T-helper 2 cell treated with Interferon-gamma antibody and Interleukin-4, amounts not matched to agents 5 μg/mL and 100 μg/mL, for 36 hours (primary cell): ENCODE results near the gene RPS2.

ENCODE experiments used
- DNase-seq: peaks from one replicate; pipeline ENCODE4 v3.0.0; 2021; ENCODE audit warnings: low spot score
- H3K27ac Mint-ChIP-seq: one replicate; pipeline ENCODE4 v1.8.0; 2021; ENCODE audit warnings: mild to moderate bottlenecking, mixed read lengths
- H3K27me3 Mint-ChIP-seq: one replicate; pipeline ENCODE4 v1.8.0; 2021; ENCODE audit warnings: low read depth, mixed read lengths
- H3K36me3 Mint-ChIP-seq: one replicate; pipeline ENCODE4 v1.8.0; 2021; ENCODE audit warnings: low read depth, mixed read lengths
- H3K4me1 Mint-ChIP-seq: one replicate; pipeline ENCODE4 v1.8.0; 2021; ENCODE audit warnings: low read depth, mixed read lengths
- H3K4me3 Mint-ChIP-seq: one replicate; pipeline ENCODE4 v1.8.0; 2022; ENCODE audit warnings: mild to moderate bottlenecking, moderate library complexity, mixed read lengths
- H3K9me3 Mint-ChIP-seq: one replicate; pipeline ENCODE4 v1.8.0; 2021; ENCODE audit warnings: mixed read lengths

RPS2 gene

GRCh38 chr16:1991588-1991947, 26.9 kb upstream of the RPS2 start:
- Mint-ChIP-seq H3K9me3 (no peaks in the 10 kb centered on the region), H3K36me3 (peaks cover 7% of the 10 kb centered on the region), H3K4me3 (peak overlapping the region; percentile 76), H3K4me1 (peaks cover 9% of the 10 kb centered on the region), H3K27me3 (peaks cover 11% of the 10 kb centered on the region), H3K27ac (peak overlapping the region; percentile 69)
- no peak for DNase-seq

- Mint-ChIP-seq H3K27me3 (peaks cover 11% of the 10 kb centered on the region), H3K4me1 (peaks cover 9% of the 10 kb centered on the region), H3K9me3 (no peaks in the 10 kb centered on the region), H3K36me3 (peaks cover 9% of the 10 kb centered on the region), H3K4me3 (peak overlapping the region; percentile 76), H3K27ac (peak overlapping the region; percentile 69)
- peak; percentile 60 for DNase-seq
Measured at GRCh38 chr16:1991135-1991551, 26.5 kb upstream of the RPS2 start.

GRCh38 chr16:1990351-1991134, 25.9 kb upstream of the RPS2 start:
- peaks cover 9% of the 10 kb centered on the region for H3K4me1 Mint-ChIP-seq
- H3K36me3 Mint-ChIP-seq = peaks cover 9% of the 10 kb centered on the region
- H3K27me3 Mint-ChIP-seq = peaks cover 11% of the 10 kb centered on the region
- peak; percentile 63 for DNase-seq
- H3K4me3 Mint-ChIP-seq = peak overlapping the region; percentile 76
- H3K27ac Mint-ChIP-seq = peak overlapping the region; percentile 69
- no peaks in the 10 kb centered on the region for H3K9me3 Mint-ChIP-seq

- H3K4me3 Mint-ChIP-seq = no peak overlapping the region
- H3K9me3 Mint-ChIP-seq = no peaks in the 10 kb centered on the region
- peaks cover 14% of the 10 kb centered on the region for H3K4me1 Mint-ChIP-seq
- DNase-seq = no peak
- peaks cover 11% of the 10 kb centered on the region for H3K27me3 Mint-ChIP-seq
- H3K27ac Mint-ChIP-seq = no peak overlapping the region
- H3K36me3 Mint-ChIP-seq = peaks cover 7% of the 10 kb centered on the region
Measured at GRCh38 chr16:1990101-1990350, 25.4 kb upstream of the RPS2 start.

GRCh38 chr16:1989209-1990100, 24.8 kb upstream of the RPS2 start, which contains the start of gene SYNGR3:
Gene SYNGR3, plus strand, starts transcription at chr16:1989970. Its CDS starts 133 bp downstream, at chr16:1990103.
- peaks cover 18% of the 10 kb centered on the region for H3K4me1 Mint-ChIP-seq
- peaks cover 10% of the 10 kb centered on the region for H3K36me3 Mint-ChIP-seq
- H3K9me3 Mint-ChIP-seq = no peaks in the 10 kb centered on the region
- peak within 1 kb of the TSS; percentile 65 for H3K27ac Mint-ChIP-seq
- no peak for DNase-seq
- peak within 1 kb of the TSS; percentile 76 for H3K4me3 Mint-ChIP-seq
- peaks cover 11% of the 10 kb centered on the region for H3K27me3 Mint-ChIP-seq

GRCh38 chr16:1987198-1987597, 22.6 kb upstream of the RPS2 start:
- H3K36me3 Mint-ChIP-seq = peaks cover 10% of the 10 kb centered on the region

GRCh38 chr16:1985466-1986150, 21.0 kb upstream of the RPS2 start:
- no peak overlapping the region for H3K27ac Mint-ChIP-seq
- H3K4me3 Mint-ChIP-seq = peak overlapping the region; percentile 86
- no peaks in the 10 kb centered on the region for H3K9me3 Mint-ChIP-seq
- H3K4me1 Mint-ChIP-seq = peaks cover 14% of the 10 kb centered on the region
- peaks cover 10% of the 10 kb centered on the region for H3K36me3 Mint-ChIP-seq
- no peak for DNase-seq
- peaks cover 36% of the 10 kb centered on the region for H3K27me3 Mint-ChIP-seq

More at GRCh38 chr16:1987198-1987597, 22.6 kb upstream of the RPS2 start:
- no peak for DNase-seq
- Mint-ChIP-seq H3K4me3 (no peak overlapping the region), H3K27ac (no peak overlapping the region), H3K4me1 (peaks cover 21% of the 10 kb centered on the region), H3K9me3 (no peaks in the 10 kb centered on the region), H3K27me3 (peaks cover 22% of the 10 kb centered on the region)

- Mint-ChIP-seq H3K4me1 (peaks cover 14% of the 10 kb centered on the region), H3K27me3 (peaks cover 41% of the 10 kb centered on the region), H3K36me3 (peaks cover 10% of the 10 kb centered on the region), H3K9me3 (no peaks in the 10 kb centered on the region), H3K4me3 (peak overlapping the region; percentile 86), H3K27ac (peak overlapping the region; percentile 62)
- no peak for DNase-seq
Measured at GRCh38 chr16:1984347-1985225, 20.0 kb upstream of the RPS2 start.

GRCh38 chr16:1983544-1984346, 19.1 kb upstream of the RPS2 start, which contains the start of gene GFER:
Gene GFER, plus strand, starts transcription at chr16:1984193. Its CDS starts 26 bp downstream, at chr16:1984219.
- Mint-ChIP-seq H3K27me3 (peaks cover 33% of the 10 kb centered on the region), H3K4me3 (peak within 1 kb of the TSS; percentile 86), H3K36me3 (peaks cover 10% of the 10 kb centered on the region), H3K27ac (peak within 1 kb of the TSS; percentile 62), H3K4me1 (peaks cover 12% of the 10 kb centered on the region), H3K9me3 (no peaks in the 10 kb centered on the region)
- peak; percentile 89 for DNase-seq

- H3K27ac Mint-ChIP-seq = no peak overlapping the region
- peaks cover 30% of the 10 kb centered on the region for H3K27me3 Mint-ChIP-seq
- no peaks in the 10 kb centered on the region for H3K9me3 Mint-ChIP-seq
- peak overlapping the region; percentile 69 for H3K4me3 Mint-ChIP-seq
- H3K4me1 Mint-ChIP-seq = peaks cover 12% of the 10 kb centered on the region
- H3K36me3 Mint-ChIP-seq = peaks cover 10% of the 10 kb centered on the region
- DNase-seq = no peak
Measured at GRCh38 chr16:1982991-1983543, 18.4 kb upstream of the RPS2 start.

- H3K27me3 Mint-ChIP-seq = peaks cover 30% of the 10 kb centered on the region
- H3K27ac Mint-ChIP-seq = no peak overlapping the region
- H3K4me3 Mint-ChIP-seq = no peak overlapping the region
- peaks cover 12% of the 10 kb centered on the region for H3K36me3 Mint-ChIP-seq
- no peaks in the 10 kb centered on the region for H3K9me3 Mint-ChIP-seq
- DNase-seq = no peak
- H3K4me1 Mint-ChIP-seq = peaks cover 12% of the 10 kb centered on the region
Measured at GRCh38 chr16:1982013-1982433, 17.4 kb upstream of the RPS2 start.

GRCh38 chr16:1981398-1981836, 16.8 kb upstream of the RPS2 start, which contains the start of gene NOXO1:
Gene NOXO1, minus strand, starts transcription at chr16:1981469. Its CDS starts 290 bp downstream, at chr16:1981179.
- DNase-seq = no peak
- peaks cover 6% of the 10 kb centered on the region for H3K36me3 Mint-ChIP-seq
- peaks cover 12% of the 10 kb centered on the region for H3K4me1 Mint-ChIP-seq
- H3K27ac Mint-ChIP-seq = no peak within 1 kb of the TSS
- H3K4me3 Mint-ChIP-seq = no peak within 1 kb of the TSS
- no peaks in the 10 kb centered on the region for H3K9me3 Mint-ChIP-seq
- H3K27me3 Mint-ChIP-seq = peaks cover 30% of the 10 kb centered on the region
